Osteocyte (in vitro differentiated cells): ENCODE data around the gene RAP1GAP2. TPM values are rescaled to one million over a fixed set of nuclear protein-coding genes. Genes with fewer than 3 reads are reported as not detected.

ENCODE experiments used
- DNase-seq: peaks from one replicate; pipeline ENCODE4 v3.0.0; 2021; ENCODE audit warnings: mixed read lengths; ENCODE audit not compliant: unreplicated experiment; ENCODE audit errors: extremely low spot score
- H3K27ac Mint-ChIP-seq: one replicate; pipeline ENCODE4 v1.8.0; 2021; ENCODE audit warnings: mild to moderate bottlenecking, mixed read lengths; ENCODE audit not compliant: unreplicated experiment
- H3K27me3 Mint-ChIP-seq: one replicate; pipeline ENCODE4 v1.8.0; 2021; ENCODE audit warnings: mixed read lengths; ENCODE audit not compliant: unreplicated experiment
- H3K36me3 Mint-ChIP-seq: one replicate; pipeline ENCODE4 v1.8.0; 2021; ENCODE audit warnings: mixed read lengths; ENCODE audit not compliant: unreplicated experiment
- H3K4me1 Mint-ChIP-seq: one replicate; pipeline ENCODE4 v1.8.0; 2021; ENCODE audit warnings: mixed read lengths; ENCODE audit not compliant: unreplicated experiment
- H3K4me3 Mint-ChIP-seq: one replicate; pipeline ENCODE4 v1.8.0; 2021; ENCODE audit warnings: mild to moderate bottlenecking, moderate library complexity, mixed read lengths; ENCODE audit not compliant: unreplicated experiment
- H3K9me3 Mint-ChIP-seq: one replicate; pipeline ENCODE4 v1.8.0; 2021; ENCODE audit warnings: mixed read lengths; ENCODE audit not compliant: unreplicated experiment
- total RNA-seq: library from RNA; stranded (reverse); gene quantifications from 2 replicates; pipeline ENCODE4 v1.2.1, GENCODE V29; 2021
- TF ChIP-seq, protein P1 (sequence below): fragments of 200-600 bp; sonication (generic); IDR thresholded peaks from 2 replicates; pipeline ENCODE4 v1.5.0; 2021; ENCODE audit warnings: antibody characterized with exemption, mild to moderate bottlenecking, moderate library complexity

RAP1GAP2 gene
- total RNA-seq, 1 donor from 2014 or later: 6.3 TPM

DNA sequence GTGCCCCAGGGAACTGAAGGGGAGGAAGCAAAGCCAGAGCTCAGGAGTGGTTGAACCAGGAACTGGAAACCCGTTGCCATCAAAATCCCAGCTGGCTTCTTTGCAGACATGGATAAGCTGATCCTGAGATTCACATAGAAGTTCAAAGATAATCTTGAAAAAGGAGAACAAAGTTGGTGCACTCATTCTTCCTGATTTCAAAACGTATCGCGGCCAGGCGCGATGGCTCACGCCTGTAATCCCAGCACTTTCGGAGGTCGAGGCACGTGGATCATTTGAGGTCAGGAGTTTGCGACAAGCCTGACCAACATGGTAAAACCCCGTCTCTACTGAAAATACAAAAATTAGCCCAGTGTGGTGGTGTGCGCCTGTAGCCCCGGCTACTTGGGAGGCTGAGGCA lies 7.1 kb downstream of the RAP1GAP2 start:
- peaks cover 39% of the 10 kb centered on the region for H3K27me3 Mint-ChIP-seq

DNA sequence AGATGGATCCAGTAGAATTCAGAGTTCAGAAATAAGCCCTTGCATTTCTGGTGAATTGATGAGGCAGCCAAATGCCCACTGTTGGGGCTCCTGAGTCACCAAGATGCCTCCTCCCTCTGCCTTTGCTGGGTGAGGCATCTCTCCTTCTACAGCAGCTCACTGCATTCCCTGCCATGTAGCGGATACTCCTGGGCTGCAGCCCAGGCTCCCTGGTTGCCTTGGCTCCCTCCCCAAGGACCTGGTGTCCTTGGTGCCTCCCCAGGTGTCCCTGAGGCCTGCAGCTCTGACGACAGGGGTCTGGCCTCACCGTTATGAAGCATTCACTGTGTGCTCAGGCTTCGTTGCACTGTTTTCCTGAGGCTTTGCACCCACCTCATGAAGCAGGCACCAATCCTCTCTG lies 7.7 kb downstream of the RAP1GAP2 start:
- DNase-seq: no peak
- H3K27me3 Mint-ChIP-seq: peaks cover 37% of the 10 kb centered on the region
- TF ChIP-seq, protein P1, sequence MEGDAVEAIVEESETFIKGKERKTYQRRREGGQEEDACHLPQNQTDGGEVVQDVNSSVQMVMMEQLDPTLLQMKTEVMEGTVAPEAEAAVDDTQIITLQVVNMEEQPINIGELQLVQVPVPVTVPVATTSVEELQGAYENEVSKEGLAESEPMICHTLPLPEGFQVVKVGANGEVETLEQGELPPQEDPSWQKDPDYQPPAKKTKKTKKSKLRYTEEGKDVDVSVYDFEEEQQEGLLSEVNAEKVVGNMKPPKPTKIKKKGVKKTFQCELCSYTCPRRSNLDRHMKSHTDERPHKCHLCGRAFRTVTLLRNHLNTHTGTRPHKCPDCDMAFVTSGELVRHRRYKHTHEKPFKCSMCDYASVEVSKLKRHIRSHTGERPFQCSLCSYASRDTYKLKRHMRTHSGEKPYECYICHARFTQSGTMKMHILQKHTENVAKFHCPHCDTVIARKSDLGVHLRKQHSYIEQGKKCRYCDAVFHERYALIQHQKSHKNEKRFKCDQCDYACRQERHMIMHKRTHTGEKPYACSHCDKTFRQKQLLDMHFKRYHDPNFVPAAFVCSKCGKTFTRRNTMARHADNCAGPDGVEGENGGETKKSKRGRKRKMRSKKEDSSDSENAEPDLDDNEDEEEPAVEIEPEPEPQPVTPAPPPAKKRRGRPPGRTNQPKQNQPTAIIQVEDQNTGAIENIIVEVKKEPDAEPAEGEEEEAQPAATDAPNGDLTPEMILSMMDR: no peak
- no peak overlapping the region for H3K4me3 Mint-ChIP-seq
- H3K27ac Mint-ChIP-seq: no peak overlapping the region
- H3K36me3 Mint-ChIP-seq: peaks cover 2% of the 10 kb centered on the region
- no peaks in the 10 kb centered on the region for H3K9me3 Mint-ChIP-seq
- no peaks in the 10 kb centered on the region for H3K4me1 Mint-ChIP-seq

More for the DNA sequence above, 7.1 kb downstream of the RAP1GAP2 start:
- Mint-ChIP-seq H3K36me3 (peaks cover 2% of the 10 kb centered on the region), H3K27ac (no peak overlapping the region), H3K9me3 (no peaks in the 10 kb centered on the region), H3K4me1 (no peaks in the 10 kb centered on the region), H3K4me3 (no peak overlapping the region)
- TF ChIP-seq, protein P1: no peak
- DNase-seq: no peak

DNA sequence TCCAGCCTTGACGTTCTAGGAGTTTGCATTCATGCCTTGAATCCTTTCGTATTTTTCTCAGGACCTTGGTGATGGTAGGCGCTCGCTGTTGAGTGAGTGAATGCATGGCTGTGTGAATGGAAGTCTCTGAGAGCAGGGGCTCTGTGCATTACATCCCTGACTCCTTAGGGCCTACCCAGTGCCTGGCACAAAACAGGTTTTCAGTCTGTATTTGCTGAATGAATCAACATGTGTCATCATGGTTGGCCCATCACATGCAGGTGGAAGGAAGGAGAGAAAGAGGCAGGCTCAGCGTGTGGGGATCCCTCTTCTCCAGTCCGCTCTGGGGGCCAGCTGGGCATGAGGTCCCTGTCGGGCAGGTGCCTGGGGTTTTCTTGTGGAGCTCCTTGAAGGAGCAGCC lies 8.7 kb downstream of the RAP1GAP2 start:
- H3K36me3 Mint-ChIP-seq: peaks cover 2% of the 10 kb centered on the region
- no peak overlapping the region for H3K4me3 Mint-ChIP-seq
- no peak for DNase-seq
- H3K27me3 Mint-ChIP-seq: peaks cover 32% of the 10 kb centered on the region
- TF ChIP-seq, protein P1: no peak
- no peak overlapping the region for H3K27ac Mint-ChIP-seq
- no peaks in the 10 kb centered on the region for H3K4me1 Mint-ChIP-seq
- H3K9me3 Mint-ChIP-seq: no peaks in the 10 kb centered on the region

DNA sequence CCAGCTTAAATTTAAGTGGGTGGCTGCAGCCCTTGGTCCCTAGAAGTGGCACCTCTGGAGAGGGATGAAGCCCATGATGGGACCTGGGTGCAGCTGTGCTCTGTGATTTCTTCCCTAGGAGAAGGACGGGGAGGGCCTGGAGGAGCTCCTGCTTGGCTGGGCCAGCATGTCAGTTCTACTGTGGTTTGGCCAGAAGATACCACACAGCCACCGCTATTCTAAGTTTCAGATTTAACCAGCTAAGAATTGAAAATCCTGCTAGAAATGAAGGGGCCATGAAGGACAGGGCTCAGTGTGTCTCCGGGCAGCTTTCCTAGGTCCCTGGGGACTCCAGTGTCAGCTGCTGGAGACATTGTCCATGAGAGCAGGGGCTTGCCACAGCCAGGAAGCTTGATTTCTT lies 9.7 kb downstream of the RAP1GAP2 start:
- Mint-ChIP-seq H3K4me3 (no peak overlapping the region), H3K27ac (no peak overlapping the region), H3K4me1 (no peaks in the 10 kb centered on the region), H3K27me3 (peaks cover 26% of the 10 kb centered on the region), H3K36me3 (peaks cover 2% of the 10 kb centered on the region), H3K9me3 (no peaks in the 10 kb centered on the region)
- TF ChIP-seq, protein P1: no peak
- DNase-seq: no peak

DNA sequence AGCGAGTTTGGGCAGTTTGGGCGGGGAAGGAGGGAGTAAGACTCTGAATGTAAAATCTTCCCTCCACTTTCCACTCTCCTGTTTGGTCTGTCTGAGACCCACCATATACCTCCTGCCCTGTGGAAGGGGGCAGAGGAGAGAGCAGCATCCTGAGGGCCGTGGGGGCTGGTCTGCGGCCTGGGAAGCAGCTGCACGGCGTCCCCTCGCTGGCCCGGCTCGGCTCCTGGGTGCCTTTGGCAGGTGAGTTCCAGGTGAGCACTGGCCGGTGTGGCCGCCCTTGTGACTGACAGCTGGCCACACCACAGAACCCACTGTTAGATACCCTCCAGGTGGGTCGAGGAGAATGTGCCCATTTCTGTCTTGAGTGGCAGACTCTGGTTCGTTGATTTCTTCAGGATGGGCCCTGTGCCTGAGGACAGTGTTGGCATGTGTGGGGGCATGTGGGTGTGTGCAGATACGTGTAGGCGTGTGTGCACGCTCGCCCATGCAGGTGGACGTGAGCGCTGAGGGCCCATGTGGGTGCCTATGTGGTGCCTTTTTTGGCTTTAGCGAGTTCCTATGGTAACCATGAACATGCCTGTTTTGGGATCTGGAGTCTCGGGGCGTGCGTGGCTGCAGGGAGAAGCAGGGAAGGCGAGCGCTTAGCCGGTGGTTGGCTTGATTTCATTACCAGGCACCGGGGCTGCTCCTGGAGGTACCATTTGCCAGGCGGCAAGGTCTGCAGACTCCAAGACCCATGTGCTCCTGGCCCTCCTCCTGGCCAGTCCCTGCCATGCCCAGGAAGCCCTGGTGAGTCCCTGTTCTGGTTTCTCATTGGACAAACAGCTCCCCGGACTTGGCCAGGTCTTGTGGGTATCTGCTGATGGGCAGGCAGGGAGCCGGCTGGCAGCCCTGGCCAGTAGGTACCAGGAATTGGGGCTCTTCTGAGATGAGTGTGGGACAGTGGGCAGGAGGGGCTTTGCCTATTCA lies 12.4 kb downstream of the RAP1GAP2 start:
- H3K27me3 Mint-ChIP-seq: peaks cover 7% of the 10 kb centered on the region
- H3K36me3 Mint-ChIP-seq: no peaks in the 10 kb centered on the region
- H3K27ac Mint-ChIP-seq: no peak overlapping the region
- H3K9me3 Mint-ChIP-seq: no peaks in the 10 kb centered on the region
- TF ChIP-seq, protein P1: no peak
- H3K4me1 Mint-ChIP-seq: peaks cover 6% of the 10 kb centered on the region
- no peak for DNase-seq
- no peak overlapping the region for H3K4me3 Mint-ChIP-seq
